Fibroblast of mammary gland (primary cell): ENCODE results near the gene UVRAG.

Source experiments
- DNase-seq: peaks from one replicate; pipeline ENCODE4 v3.0.0-alpha.2; 2010; ENCODE audit warnings: low read depth
- H3K4me3 ChIP-seq: 2 replicates; pipeline ENCODE4 v1.5.1; 2011; ENCODE audit warnings: low read depth, mild to moderate bottlenecking, low read length, moderate library complexity; ENCODE audit not compliant: control insufficient read depth
- TF ChIP-seq, protein P1 (sequence below): conservative IDR thresholded peaks from 2 replicates; pipeline ENCODE4 v1.5.1; 2011; ENCODE audit warnings: low read depth, low read length, inconsistent platforms; ENCODE audit not compliant: control insufficient read depth, insufficient read depth

The UVRAG gene

GRCh38 chr11:76190376-76190775 lies 375.4 kb downstream of the UVRAG start:
- TF ChIP-seq, protein P1, sequence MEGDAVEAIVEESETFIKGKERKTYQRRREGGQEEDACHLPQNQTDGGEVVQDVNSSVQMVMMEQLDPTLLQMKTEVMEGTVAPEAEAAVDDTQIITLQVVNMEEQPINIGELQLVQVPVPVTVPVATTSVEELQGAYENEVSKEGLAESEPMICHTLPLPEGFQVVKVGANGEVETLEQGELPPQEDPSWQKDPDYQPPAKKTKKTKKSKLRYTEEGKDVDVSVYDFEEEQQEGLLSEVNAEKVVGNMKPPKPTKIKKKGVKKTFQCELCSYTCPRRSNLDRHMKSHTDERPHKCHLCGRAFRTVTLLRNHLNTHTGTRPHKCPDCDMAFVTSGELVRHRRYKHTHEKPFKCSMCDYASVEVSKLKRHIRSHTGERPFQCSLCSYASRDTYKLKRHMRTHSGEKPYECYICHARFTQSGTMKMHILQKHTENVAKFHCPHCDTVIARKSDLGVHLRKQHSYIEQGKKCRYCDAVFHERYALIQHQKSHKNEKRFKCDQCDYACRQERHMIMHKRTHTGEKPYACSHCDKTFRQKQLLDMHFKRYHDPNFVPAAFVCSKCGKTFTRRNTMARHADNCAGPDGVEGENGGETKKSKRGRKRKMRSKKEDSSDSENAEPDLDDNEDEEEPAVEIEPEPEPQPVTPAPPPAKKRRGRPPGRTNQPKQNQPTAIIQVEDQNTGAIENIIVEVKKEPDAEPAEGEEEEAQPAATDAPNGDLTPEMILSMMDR: no peak
- no peak for DNase-seq

More at GRCh38 chr11:76190376-76190775, 375.4 kb downstream of the UVRAG start:
- H3K4me3 ChIP-seq: no peak overlapping the region
